HK-2 (cell line): ENCODE measurements around the gene ARL9.
A peak's percentile ranks its signal among the peaks of the same experiment; 100 is the strongest.

Experiments
- DNase-seq: peaks from one replicate; pipeline ENCODE4 v3.0.0-alpha.2; 2018; ENCODE audit not compliant: unreplicated experiment

ARL9 gene

GRCh38 chr4:56531823-56532222, 26.2 kb downstream of the ARL9 start:
- no peak for DNase-seq

- no peak for DNase-seq
Observed at GRCh38 chr4:56532239-56532638, 26.6 kb downstream of the ARL9 start.

GRCh38 chr4:56535915-56536314, 30.3 kb downstream of the ARL9 start:
- DNase-seq = no peak

GRCh38 chr4:56537147-56537546, 31.6 kb downstream of the ARL9 start:
- DNase-seq = no peak

DNA sequence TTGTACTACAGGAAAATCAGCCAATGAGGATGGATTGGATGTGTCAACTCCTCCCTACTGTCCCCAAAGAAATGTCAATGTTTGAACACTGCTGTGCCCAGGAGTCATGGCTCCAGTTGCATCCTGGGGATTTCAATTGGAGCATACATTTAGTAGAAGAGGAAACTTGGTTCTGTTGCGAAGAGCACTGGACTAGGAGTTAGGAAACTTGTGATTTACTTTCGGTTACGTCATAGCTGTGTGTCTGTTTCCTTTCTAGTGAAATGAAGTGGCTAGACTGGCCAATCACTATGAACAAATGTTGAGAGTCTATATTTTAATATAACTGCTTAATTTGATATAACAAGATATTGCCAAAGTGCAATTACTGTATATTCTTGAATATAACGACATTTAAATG, 35.2 kb downstream of the ARL9 start:
- no peak for DNase-seq

- peak; percentile 94 for DNase-seq
Observed at GRCh38 chr4:56544573-56545131, 39.1 kb downstream of the ARL9 start.

GRCh38 chr4:56550642-56551041, 45.1 kb downstream of the ARL9 start:
- DNase-seq = no peak

GRCh38 chr4:56551516-56551915, 45.9 kb downstream of the ARL9 start:
- no peak for DNase-seq

- DNase-seq = no peak
Observed at GRCh38 chr4:56552273-56552672, 46.7 kb downstream of the ARL9 start.

- no peak for DNase-seq
Observed at GRCh38 chr4:56570041-56570440, 64.5 kb downstream of the ARL9 start.
